Measurements from ENCODE around the gene COG5. TPM values are rescaled to one million over a fixed set of nuclear protein-coding genes. Genes with fewer than 3 reads are reported as not detected.

The COG5 gene
- total RNA-seq, 1 experiment from 2014 or later = 62.3 TPM

DNA sequence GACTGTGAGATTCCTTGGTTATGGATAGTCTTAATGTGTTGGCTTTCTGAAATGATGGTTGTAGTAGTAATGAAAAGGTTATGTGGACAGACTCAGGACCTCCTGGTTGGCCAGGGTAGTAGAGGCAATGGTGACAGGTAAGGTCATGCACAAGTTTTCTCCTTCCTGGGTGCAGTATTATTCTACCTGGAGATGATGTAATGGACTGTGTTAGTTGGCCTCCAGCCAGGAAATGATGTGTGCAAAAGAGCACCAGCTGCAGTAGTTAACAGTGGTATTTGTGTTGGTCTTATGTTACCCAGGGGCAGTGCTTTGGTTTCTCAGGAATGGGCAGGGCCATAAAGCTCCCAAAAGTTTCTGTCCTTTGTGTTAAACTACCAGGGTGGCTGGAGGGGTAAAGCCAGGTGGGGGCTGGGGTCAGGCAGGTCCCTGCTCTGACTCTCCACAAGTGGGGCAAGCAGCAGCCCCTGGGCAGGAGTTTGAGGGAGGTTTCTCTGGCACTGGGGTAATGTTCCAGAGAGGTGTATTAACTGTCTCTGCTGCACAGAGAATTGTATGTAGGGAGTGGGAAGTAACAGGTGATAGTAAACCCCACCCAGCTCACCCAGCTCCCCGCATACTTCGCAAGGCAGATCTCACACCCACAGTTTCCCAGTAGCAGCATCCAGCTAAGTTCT lies 57.6 kb downstream of the COG5 start:
- peak; percentile 39 for DNase-seq (ENCODE audit: low read depth)

GRCh38 chr7:107505362-107505761 lies 58.4 kb downstream of the COG5 start:
- DNase-seq (ENCODE audit: low read depth) = no peak

DNA sequence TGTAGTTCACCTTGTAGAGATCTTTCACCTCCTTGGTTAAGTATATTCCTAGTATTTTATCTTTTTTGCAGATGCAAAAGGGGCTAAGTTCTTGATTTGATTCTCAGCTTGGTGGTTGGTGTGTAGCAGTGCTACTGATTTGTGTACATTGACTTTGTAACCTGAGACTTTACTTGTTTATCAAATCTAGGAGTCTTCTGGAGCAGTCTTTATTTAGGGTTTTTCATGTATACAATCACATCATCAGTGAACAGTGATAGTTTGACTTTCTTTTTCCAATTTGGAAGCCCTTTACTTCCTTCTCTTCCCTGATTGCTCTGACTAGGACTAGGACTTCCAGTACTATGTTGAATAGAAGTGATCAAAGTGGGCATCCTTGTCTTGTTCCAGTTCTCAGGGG lies 60.0 kb downstream of the COG5 start:
- no peak for DNase-seq (ENCODE audit: low read depth)

DNA sequence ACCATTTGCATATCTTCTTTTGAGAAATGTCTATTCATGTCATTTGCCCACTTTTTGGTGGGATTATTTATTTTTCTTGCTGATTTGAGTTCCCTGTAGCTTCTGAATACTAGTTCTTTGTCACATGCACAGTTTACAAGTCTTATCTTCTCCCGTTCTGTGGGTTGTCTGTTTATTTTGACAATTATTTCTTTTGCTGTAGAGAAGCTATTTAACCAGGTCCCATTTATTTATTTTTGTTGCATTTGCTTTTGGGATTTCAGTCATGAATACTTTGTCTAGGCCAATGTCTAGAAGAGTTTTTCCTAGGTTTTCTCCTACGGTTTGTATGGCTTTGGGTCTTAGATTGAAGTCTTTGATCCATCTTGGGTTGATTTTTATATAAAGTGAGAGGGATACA lies 60.9 kb downstream of the COG5 start:
- DNase-seq (ENCODE audit: low read depth) = no peak

DNA sequence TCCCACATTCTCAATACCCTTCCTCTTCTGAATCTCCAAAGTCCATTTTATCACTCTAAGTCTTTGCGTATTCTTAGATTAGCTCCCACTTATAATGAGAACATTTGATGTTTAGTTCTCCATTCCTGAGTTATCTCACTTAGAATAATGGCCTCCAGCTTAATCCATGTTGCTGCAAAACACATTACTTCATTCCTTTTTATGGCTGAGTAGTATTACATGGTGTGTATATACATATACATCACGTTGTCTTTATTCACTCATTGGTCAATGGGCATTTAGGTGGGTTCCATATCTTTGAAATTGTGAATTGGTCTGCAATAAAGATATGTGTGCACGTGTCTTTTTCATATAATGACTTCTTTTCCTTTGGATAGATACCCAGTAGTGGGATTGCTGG lies 61.6 kb downstream of the COG5 start:
- no peak for DNase-seq (ENCODE audit: low read depth)

DNA sequence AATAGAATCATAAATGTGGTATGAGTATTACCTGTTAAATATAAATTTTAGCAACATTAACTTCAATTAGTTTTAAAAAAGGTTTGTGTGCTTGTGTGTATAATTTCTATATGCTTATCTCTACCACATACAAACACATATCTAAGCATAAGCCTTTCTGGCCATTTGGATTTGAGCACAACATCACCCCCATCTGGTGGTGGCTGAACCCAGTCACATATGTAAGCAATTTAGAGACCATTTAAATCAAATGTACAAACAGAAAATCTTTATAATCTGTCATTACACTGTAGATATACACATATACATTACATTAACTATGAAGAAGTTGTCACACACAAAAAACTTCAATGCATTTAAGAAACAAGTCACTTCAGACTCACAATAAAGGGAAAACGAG lies 62.1 kb downstream of the COG5 start:
- DNase-seq (ENCODE audit: low read depth) = peak; percentile 21

DNA sequence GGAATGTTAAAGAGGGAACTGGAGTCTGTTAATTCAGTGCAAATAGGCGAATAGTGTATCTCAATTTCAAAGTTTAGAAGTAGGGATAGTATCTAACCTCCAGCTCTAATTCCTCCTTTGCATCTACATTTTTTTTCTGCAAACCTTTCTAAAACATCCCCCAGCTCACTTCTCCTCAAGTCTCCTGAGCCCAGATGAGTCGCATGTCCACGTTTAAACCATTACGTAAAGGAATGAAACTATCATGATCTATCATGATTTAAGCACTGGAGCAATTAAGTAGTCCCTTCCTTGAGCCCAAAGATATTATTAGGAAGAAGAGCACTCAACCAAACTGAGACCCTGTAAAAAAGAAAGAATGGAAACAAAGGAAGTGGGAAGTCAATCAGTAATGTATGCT lies 64.0 kb downstream of the COG5 start:
- no peak for DNase-seq (ENCODE audit: low read depth)

DNA sequence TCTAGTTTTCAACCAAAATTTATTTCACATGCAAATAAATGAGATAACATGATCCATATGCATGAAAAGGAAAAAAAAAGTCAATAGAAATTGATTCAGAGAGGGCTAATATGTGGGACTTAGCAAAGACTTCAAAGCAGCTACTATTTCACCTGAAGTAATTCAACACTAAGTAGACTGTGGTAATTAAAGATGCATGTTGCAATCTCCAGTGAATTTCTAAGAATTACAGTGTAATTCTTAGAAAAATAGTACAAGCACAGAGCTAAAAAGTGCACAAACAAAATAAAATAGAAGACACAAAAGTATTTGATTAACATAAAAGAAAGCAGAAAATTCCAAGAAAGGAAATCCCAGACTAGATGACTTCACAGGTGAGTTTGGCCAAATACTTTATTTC lies 68.2 kb downstream of the COG5 start:
- no peak for DNase-seq (ENCODE audit: low read depth)

- DNase-seq (ENCODE audit: low read depth) = no peak
Measured at GRCh38 chr7:107494884-107495283, 68.8 kb downstream of the COG5 start.

DNA sequence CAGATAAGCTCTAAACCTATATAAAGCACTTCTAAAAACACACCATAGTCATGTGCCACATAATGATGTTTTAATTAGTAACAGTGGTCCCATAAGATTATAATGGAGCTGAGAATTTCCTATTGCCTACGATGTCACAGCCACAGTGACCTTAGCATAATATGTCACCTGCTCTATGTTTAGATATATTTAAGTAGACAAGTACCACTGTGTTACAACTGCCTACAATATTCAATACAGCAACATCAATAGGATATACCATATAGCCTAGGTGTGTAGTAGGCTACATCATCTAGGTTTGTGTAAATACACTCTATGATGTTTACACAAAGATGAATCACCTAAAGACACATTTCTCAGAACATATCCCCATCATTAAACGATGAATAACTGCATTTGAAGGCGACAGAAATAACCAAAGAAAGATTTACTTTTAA lies 69.4 kb downstream of the COG5 start:
- no peak for DNase-seq (ENCODE audit: low read depth)

GRCh38 chr7:107492875-107493274 lies 70.8 kb downstream of the COG5 start:
- no peak for DNase-seq (ENCODE audit: low read depth)

DNA sequence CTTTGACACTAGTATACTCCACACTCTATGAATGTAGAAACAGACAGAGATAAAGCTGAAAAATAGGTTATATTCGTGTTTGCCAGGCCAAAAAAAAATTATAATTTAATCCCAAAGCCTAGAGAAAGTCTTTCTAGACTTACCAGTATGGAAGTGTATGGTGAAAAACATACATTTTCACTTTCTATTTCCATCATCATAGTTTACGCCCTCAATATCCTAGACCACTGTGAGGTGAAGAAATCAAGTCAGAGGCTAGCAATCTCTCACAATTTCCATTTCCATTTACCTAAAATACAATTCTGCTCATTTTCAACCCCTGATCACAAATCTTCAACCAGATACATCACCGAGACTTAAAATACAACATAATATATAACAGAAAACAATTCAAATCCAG lies 77.7 kb downstream of the COG5 start:
- DNase-seq (ENCODE audit: low read depth) = no peak

- no peak for DNase-seq (ENCODE audit: low read depth)
Measured at GRCh38 chr7:107482571-107482970, 81.1 kb downstream of the COG5 start.

DNA sequence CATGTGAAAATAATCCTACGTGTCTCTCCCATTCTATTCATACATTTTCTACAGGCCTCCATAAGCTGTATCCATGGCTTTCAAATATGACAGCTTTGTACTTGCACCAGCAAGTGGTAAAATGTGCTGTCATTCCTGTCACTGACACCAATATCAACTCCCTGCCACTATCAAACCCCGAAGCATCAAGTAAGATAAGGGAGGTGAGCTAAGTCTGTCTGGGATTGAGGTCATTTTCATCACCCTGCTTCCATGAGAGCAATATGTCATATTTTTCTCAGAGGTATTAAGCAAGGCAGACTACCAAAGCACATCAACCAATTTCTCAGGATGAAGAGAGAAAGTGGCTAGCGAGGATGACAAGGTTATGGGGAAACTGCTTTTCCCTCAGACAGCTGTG lies 82.8 kb downstream of the COG5 start:
- no peak for DNase-seq (ENCODE audit: low read depth)

DNA sequence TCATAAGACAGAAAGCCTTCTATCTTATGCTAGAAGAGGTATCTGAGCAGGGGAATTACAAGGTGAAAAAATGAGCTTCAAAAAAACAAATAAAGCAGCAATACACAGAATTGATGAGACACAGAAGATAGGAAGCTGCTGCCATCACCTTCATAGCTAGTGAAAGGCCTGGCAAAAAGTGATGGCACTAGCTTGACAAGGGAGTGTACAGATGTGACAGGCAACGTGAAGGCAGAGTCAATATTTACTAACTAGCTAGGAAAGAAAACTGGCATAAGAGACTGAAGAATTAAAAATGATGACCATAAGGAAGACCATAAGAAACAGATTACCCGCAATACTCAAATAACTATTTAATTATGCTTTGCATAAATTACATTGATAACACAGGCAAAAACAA lies 84.4 kb downstream of the COG5 start:
- DNase-seq (ENCODE audit: low read depth) = no peak

- no peak for DNase-seq (ENCODE audit: low read depth)
Measured at GRCh38 chr7:107474104-107474521, 89.6 kb downstream of the COG5 start.

DNA sequence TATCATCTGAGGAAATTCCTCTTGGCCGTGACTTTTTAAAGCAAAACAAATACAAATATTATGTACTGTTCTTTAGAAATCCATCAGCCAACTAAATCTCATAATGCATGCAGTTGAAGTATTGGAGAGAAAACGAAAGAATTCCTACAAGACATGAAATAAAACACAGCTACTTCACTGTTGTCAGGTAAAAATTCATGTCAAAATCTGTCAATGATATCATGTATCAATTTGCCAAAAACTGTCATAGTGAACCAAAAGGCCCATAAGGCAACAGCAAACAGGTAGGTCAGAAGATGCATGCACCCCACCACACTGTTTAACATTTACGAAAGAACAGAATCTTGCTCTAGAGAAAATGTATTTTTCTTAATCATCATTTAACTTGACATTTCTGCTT lies 91.6 kb downstream of the COG5 start:
- DNase-seq (ENCODE audit: low read depth) = no peak

DNA sequence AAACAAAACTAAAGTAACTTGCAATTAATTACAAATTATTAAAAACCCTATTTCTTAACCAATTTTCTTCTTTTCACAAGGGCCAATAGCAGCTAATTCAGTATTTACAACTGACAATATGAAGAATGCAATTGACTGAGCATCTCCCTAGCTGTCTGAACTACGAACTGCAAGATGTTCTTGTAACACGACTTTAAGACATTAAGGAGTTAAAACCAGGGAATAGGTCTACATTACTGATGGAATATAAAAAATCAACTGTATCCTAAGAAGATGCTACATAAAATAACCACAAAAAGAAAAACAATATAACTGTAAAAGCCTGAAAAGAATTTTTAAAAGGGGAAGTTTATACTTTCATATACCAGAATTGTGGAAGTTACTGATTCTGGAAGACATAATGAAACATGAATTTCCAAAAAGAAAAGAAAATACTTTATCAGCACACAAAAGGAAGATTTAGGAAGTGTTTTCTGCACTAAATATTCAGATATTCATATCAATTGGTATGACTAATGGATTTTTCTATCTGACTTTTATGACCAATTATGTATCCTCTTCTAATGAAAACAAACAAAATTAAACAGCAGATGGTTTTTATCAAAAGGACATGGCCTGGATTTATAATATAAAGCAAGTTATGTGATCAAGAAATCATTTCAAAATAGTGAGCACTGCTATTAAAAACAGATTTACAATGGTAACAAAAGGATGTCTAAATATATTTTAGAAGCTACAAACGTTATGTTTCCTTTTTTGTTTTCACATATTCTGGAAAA lies 92.2 kb downstream of the COG5 start:
- no peak for DNase-seq (ENCODE audit: low read depth)

DNA sequence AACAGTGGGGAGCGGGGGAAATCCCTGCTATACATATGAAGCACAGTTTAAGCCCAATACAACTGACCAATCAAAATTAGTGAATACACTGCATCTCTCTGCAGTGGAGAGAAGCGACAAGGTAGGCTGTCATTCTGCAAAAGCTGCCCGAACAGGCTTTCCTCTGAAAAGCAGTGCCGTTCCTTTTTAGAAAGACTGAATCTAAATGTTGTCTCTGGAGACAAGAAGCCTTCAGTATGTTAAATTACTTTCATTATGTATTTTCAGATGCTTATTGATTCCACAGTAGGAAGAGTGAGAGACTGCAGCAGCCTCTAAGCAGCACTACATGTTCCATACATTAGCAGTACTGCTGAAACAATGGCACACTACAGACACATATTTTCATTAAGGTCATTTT lies 93.8 kb downstream of the COG5 start, which contains the start of gene GPR22:
TSS of gene GPR22 (plus strand) at position 129 of the 400 bp plus-strand sequence. CDS start 4,004 bp downstream, outside the sequence.
- DNase-seq (ENCODE audit: low read depth) = no peak

DNA sequence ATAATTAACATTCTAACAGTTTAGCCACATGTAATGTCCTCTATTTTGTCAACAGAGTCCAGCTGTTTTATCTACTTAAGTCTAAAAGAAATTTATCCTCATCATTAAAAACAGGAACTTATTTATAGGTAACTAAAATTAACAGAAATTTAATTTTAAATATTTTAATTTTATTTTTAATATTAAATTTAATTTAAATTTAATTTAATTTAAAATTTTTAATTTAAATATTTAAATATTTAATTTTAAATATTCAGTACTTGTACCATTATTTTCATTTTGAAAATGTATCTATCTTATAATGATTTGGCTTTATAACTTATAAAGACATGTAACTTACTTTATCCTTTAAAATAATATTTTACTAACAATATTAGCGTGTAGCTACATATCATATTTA lies 94.9 kb downstream of the COG5 start:
- DNase-seq (ENCODE audit: low read depth) = no peak

GRCh38 chr7:107467972-107468371 lies 95.7 kb downstream of the COG5 start:
- no peak for DNase-seq (ENCODE audit: low read depth)

DNA sequence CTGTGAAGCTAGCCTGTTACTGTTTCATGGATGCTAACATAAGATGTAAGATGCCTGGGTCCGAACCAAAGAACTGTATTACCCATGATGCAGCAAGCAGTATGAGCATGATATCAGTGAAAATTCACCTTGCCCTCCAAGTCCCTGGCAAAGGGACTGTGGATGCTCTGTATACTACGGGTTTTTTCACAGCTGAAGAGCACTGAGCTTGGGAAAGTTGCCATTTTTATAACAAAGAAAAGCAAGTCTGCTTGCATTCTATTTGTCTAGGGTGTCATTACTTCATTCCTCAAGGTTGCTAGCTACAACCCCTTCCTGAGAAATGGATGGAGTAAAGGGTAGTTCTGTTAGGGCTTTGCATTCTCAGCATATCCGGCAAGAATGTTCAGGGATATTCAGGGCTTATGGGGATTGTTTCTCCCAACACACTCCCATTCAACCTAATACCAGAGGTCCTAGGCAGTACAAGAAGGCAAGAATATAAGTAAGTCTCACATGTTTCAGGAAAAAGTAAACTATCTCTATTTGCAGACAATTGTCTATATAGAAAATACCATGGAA lies 99.0 kb downstream of the COG5 start:
- no peak for DNase-seq (ENCODE audit: low read depth)
